COLO668 (cell line): ENCODE measurements around the gene ADCYAP1R1.

Experiments used
- DNase-seq: peaks from one replicate; lab custom pipeline; 2025; ENCODE audit not compliant: unreplicated experiment; lab: John Stamatoyannopoulos, UW

Gene ADCYAP1R1

GRCh38 chr7:31104361-31105255 lies 52.5 kb downstream of the ADCYAP1R1 start:
- no peak for DNase-seq

GRCh38 chr7:31105256-31105950 lies 53.3 kb downstream of the ADCYAP1R1 start:
- DNase-seq: no peak

- DNase-seq: no peak
These were observed 54.4 kb downstream of the ADCYAP1R1 start for GRCh38 chr7:31106303-31107105.

GRCh38 chr7:31107106-31108090 lies 55.3 kb downstream of the ADCYAP1R1 start:
- DNase-seq: no peak

- DNase-seq: no peak
These were observed 56.1 kb downstream of the ADCYAP1R1 start for GRCh38 chr7:31108097-31108657.

GRCh38 chr7:31109751-31110150 lies 57.6 kb downstream of the ADCYAP1R1 start:
- no peak for DNase-seq

GRCh38 chr7:31110331-31111108 lies 58.4 kb downstream of the ADCYAP1R1 start:
- DNase-seq: no peak

- DNase-seq: no peak
These were observed 59.0 kb downstream of the ADCYAP1R1 start for GRCh38 chr7:31111109-31111451.

GRCh38 chr7:31113660-31114059 lies 61.6 kb downstream of the ADCYAP1R1 start:
- DNase-seq: no peak

GRCh38 chr7:31114593-31115343 lies 62.7 kb downstream of the ADCYAP1R1 start:
- DNase-seq: no peak

- no peak for DNase-seq
These were observed 64.5 kb downstream of the ADCYAP1R1 start for GRCh38 chr7:31116615-31117014.

- no peak for DNase-seq
These were observed 67.1 kb downstream of the ADCYAP1R1 start for GRCh38 chr7:31119249-31119648.

GRCh38 chr7:31120800-31121513 lies 68.8 kb downstream of the ADCYAP1R1 start:
- no peak for DNase-seq

- no peak for DNase-seq
These were observed 69.5 kb downstream of the ADCYAP1R1 start for GRCh38 chr7:31121601-31122000.

- DNase-seq: peak; percentile 55
These were observed 70.5 kb downstream of the ADCYAP1R1 start for GRCh38 chr7:31122649-31123058.

- DNase-seq: no peak
These were observed 71.2 kb downstream of the ADCYAP1R1 start for GRCh38 chr7:31123321-31123720.

GRCh38 chr7:31123726-31124125 lies 71.6 kb downstream of the ADCYAP1R1 start:
- no peak for DNase-seq

GRCh38 chr7:31125171-31125570 lies 73.1 kb downstream of the ADCYAP1R1 start:
- no peak for DNase-seq
